OCI-LY3 (cell line): ENCODE results near the gene FREY1.

Experiments used
- H2AFZ ChIP-seq: fragments of 200-600, 300-600 bp; shearing (Covaris generic); 2 replicates; pipeline ENCODE4 v1.6.0; 2014; ENCODE audit warnings: antibody characterized with exemption, low read depth, low read length
- H3K27ac ChIP-seq: fragments of 200-600, 300-600 bp; sonication (generic); 2 replicates; pipeline ENCODE4 v1.5.1; 2014; ENCODE audit warnings: mild to moderate bottlenecking, low read length, moderate library complexity, mixed read lengths
- H3K27me3 ChIP-seq: fragments of 200-600, 300-600 bp; sonication (generic); 2 replicates; pipeline ENCODE4 v1.6.1; 2014; ENCODE audit warnings: low read depth, low read length, mixed read lengths
- H3K36me3 ChIP-seq: fragments of 200-600, 300-600 bp; sonication (generic); replicated peaks from 2 replicates; pipeline ENCODE3; 2014; ENCODE audit warnings: low read depth, low read length, mixed read lengths
- H3K4me1 ChIP-seq: fragments of 300-600, 200-600 bp; sonication (generic); 2 replicates; pipeline ENCODE4 v1.6.1; 2014; ENCODE audit warnings: low read length, mixed read lengths
- H3K4me2 ChIP-seq: fragments of 200-600, 300-600 bp; sonication (generic); 2 replicates; pipeline ENCODE4 v1.6.1; 2014; ENCODE audit warnings: low read length, mixed read lengths
- H3K4me3 ChIP-seq: fragments of 300-600, 200-600 bp; sonication (generic); 2 replicates; pipeline ENCODE4 v1.5.1; 2014; ENCODE audit warnings: antibody characterized with exemption, mild to moderate bottlenecking, low read length, moderate library complexity
- H3K79me2 ChIP-seq: fragments of 300-600, 200-600 bp; shearing (Covaris generic); 2 replicates; pipeline ENCODE4 v1.6.1; 2014; ENCODE audit warnings: mild to moderate bottlenecking, low read length, mixed read lengths
- H3K9ac ChIP-seq: fragments of 300-600, 200-600 bp; shearing (Covaris generic); 2 replicates; pipeline ENCODE4 v1.6.0; 2014; ENCODE audit warnings: mild to moderate bottlenecking, low read length, moderate library complexity
- H3K9me3 ChIP-seq: fragments of 200-600, 300-600 bp; shearing (Covaris generic); 2 replicates; pipeline ENCODE4 v1.6.1; 2014; ENCODE audit warnings: low read length, mixed read lengths; ENCODE audit not compliant: insufficient read depth
- H4K20me1 ChIP-seq: fragments of 200-600, 300-600 bp; sonication (generic); 2 replicates; pipeline ENCODE4 v1.6.1; 2016; ENCODE audit warnings: low read length, mixed read lengths; ENCODE audit not compliant: insufficient read depth
- EZH2phosphoT487 ChIP-seq: fragments of 200-600 bp; shearing (Covaris generic); IDR thresholded peaks from 2 replicates; pipeline ENCODE4 v1.6.1; 2018; ENCODE audit warnings: antibody characterized with exemption, mixed run types, low read depth
- TF ChIP-seq, protein P1 (sequence below): fragments of 200-600, 300-600 bp; sonication (generic); IDR thresholded peaks from 2 replicates; pipeline ENCODE4 v1.5.1; 2014; ENCODE audit warnings: antibody characterized with exemption, low read length, low read depth

Gene FREY1

DNA sequence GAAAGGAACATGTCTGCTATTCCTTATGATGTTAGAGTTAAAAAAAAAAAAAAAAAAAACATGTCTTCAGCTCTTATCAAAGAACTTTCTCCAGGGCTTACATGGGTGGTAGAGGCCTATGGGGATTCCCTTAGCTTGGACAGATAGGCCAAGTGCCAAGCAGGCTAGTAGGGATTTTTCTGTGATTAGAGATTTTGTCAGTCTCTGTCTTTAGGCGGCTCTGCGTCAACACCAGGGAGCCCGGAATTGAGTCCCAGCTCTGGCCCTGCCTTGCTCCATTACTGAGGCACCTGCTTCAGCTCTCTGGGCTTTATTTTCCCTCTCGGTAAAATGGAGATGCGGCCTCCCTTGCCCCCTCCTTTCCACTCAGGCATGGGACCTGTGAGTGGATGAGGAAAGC is 46.7 kb downstream of the FREY1 start:
- Histone ChIP-seq H3K4me2 (no peak overlapping the region), H3K27ac (no peak overlapping the region), H2AFZ (no peak overlapping the region), H3K4me3 (no peak overlapping the region), H3K9me3 (no peaks in the 10 kb centered on the region), H4K20me1 (peaks cover 6% of the 10 kb centered on the region), H3K9ac (no peak overlapping the region), H3K79me2 (0 out of 2 replicates have a peak, but pooled peaks cover 8% of the 10 kb centered on the region), H3K27me3 (no peaks in the 10 kb centered on the region), H3K4me1 (no peaks in the 10 kb centered on the region), H3K36me3 (peaks cover 62% of the 10 kb centered on the region)
- TF ChIP-seq, protein P1, sequence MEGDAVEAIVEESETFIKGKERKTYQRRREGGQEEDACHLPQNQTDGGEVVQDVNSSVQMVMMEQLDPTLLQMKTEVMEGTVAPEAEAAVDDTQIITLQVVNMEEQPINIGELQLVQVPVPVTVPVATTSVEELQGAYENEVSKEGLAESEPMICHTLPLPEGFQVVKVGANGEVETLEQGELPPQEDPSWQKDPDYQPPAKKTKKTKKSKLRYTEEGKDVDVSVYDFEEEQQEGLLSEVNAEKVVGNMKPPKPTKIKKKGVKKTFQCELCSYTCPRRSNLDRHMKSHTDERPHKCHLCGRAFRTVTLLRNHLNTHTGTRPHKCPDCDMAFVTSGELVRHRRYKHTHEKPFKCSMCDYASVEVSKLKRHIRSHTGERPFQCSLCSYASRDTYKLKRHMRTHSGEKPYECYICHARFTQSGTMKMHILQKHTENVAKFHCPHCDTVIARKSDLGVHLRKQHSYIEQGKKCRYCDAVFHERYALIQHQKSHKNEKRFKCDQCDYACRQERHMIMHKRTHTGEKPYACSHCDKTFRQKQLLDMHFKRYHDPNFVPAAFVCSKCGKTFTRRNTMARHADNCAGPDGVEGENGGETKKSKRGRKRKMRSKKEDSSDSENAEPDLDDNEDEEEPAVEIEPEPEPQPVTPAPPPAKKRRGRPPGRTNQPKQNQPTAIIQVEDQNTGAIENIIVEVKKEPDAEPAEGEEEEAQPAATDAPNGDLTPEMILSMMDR = no peak
- TF ChIP-seq EZH2phosphoT487 = no peak

DNA sequence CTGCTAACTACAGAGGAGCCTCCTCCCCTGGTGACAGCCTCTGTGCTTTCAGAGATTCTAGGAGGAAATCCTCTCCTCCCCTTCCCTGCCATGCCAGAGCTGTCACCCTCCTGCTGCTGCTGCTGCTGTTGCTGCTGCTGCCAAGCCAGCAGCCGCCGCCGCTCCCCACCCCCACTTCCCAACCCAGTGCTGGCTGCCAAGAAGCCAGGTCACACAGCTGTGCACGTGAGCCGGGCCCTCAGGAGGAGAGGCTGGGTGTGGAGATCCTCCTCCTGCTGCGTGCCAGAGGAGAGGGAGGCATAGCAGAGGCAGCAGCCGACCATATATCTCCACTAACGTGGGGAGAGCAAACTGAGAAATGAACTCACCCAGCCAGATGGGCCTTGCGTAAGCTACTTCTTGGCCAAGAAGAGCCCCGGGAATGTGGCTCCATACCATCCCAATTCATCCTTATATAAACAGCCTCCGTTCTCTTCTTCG is 47.4 kb downstream of the FREY1 start:
- H3K27ac ChIP-seq = no peak overlapping the region
- peaks cover 58% of the 10 kb centered on the region for H3K36me3 ChIP-seq
- no peak overlapping the region for H3K9ac ChIP-seq

DNA sequence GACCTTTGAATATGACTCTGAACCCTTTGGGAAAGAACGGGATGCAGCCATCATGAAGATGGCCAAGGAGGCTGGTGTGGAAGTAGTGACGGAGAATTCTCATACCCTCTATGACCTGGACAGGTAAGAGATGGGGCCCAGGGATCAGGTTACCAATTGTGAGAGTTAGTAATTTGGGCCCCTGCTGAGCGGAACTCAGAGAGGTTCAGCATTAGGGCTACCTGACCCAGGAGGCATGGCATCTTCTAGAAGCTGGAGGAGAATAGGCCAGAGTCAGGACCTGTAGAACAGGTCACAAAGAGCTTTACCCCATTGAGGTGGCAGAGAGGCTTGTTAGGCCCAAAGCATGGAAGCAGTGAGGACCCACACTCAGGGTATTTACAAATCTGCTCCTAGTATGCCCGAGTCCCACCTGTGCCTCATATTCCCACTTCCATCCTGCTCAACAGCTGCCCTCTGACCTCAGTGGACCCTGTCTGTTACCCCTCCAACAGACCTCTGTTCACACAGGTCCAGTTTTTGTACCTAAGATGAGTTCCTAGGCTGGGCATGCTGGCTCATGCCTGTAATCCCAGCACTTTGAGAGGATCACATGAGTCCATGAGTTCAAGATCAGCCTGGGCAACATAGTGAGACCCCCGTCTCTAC is 48.2 kb downstream of the FREY1 start:
- Histone ChIP-seq H3K27me3 (no peaks in the 10 kb centered on the region), H3K4me2 (no peak overlapping the region), H3K27ac (no peak overlapping the region), H4K20me1 (peaks cover 20% of the 10 kb centered on the region), H3K79me2 (peaks cover 22% of the 10 kb centered on the region), H3K36me3 (peaks cover 56% of the 10 kb centered on the region), H3K4me1 (no peaks in the 10 kb centered on the region; the same call in 1 of the 2 replicates), H3K9me3 (no peaks in the 10 kb centered on the region), H2AFZ (no peak overlapping the region), H3K4me3 (no peak overlapping the region), H3K9ac (no peak overlapping the region)
- TF ChIP-seq, protein P1 = no peak
- TF ChIP-seq EZH2phosphoT487 = no peak

More for the DNA sequence above, 47.4 kb downstream of the FREY1 start:
- TF ChIP-seq EZH2phosphoT487 = no peak
- TF ChIP-seq, protein P1 = no peak
- no peak overlapping the region for H3K4me3 ChIP-seq
- H3K79me2 ChIP-seq = peaks cover 13% of the 10 kb centered on the region
- no peaks in the 10 kb centered on the region for H3K9me3 ChIP-seq
- peaks cover 12% of the 10 kb centered on the region for H4K20me1 ChIP-seq
- H2AFZ ChIP-seq = no peak overlapping the region
- H3K4me1 ChIP-seq = no peaks in the 10 kb centered on the region
- no peak overlapping the region for H3K4me2 ChIP-seq
- H3K27me3 ChIP-seq = no peaks in the 10 kb centered on the region

DNA sequence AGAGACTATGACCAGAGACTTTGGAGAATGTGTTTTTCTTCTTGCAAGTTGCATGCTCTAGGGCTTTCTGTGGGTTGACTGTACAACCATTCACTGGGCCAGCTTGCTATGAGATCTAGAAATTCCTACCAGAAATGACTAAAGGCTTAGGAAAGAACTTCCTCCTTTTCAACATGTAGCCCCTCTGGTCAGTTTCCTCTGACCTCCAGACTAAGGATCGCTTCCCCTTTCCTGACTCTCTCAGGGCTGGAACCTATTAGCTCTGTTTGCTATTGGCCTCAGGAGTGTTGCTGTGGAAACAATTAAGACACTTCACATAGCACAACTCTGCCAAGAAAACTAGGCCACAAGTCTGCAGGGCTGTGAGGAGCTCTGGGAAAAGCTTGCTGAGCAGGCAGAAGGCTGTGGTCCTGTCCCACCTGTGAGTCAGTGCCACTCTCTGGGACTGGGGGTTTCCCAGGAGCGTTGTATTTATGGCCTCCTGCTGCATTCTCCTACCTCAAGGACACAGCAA is 49.1 kb downstream of the FREY1 start:
- no peak overlapping the region for H2AFZ ChIP-seq
- TF ChIP-seq, protein P1 = no peak
- no peak for TF ChIP-seq EZH2phosphoT487
- no peak overlapping the region for H3K9ac ChIP-seq
- H3K9me3 ChIP-seq = no peaks in the 10 kb centered on the region
- no peaks in the 10 kb centered on the region for H3K27me3 ChIP-seq
- no peak overlapping the region for H3K27ac ChIP-seq
- peaks cover 47% of the 10 kb centered on the region for H3K36me3 ChIP-seq
- H3K79me2 ChIP-seq = peaks cover 30% of the 10 kb centered on the region
- H4K20me1 ChIP-seq = peaks cover 29% of the 10 kb centered on the region
- H3K4me1 ChIP-seq = peaks cover 4% of the 10 kb centered on the region
- no peak overlapping the region for H3K4me2 ChIP-seq
- H3K4me3 ChIP-seq = no peak overlapping the region
